ENCODE results near the gene PLTP.

PLTP gene

GRCh38 chr20:45867819-45868176 lies 44.2 kb downstream of the PLTP start:
- DNase-seq, result no peak

GRCh38 chr20:45867136-45867818 lies 44.7 kb downstream of the PLTP start:
- DNase-seq, result no peak

- DNase-seq, result no peak
Observed at GRCh38 chr20:45866454-45866853, 45.5 kb downstream of the PLTP start.

- no peak for DNase-seq
Observed at GRCh38 chr20:45863543-45864470, 48.1 kb downstream of the PLTP start.

GRCh38 chr20:45861221-45862075 lies 50.5 kb downstream of the PLTP start:
- no peak for DNase-seq

- DNase-seq, result no peak
Observed at GRCh38 chr20:45860560-45861220, 51.3 kb downstream of the PLTP start.

GRCh38 chr20:45859916-45860315 lies 52.0 kb downstream of the PLTP start:
- DNase-seq, result no peak

GRCh38 chr20:45857882-45858216 lies 54.1 kb downstream of the PLTP start:
- no peak for DNase-seq

- peak; percentile 91 for DNase-seq
Observed at GRCh38 chr20:45857114-45857881, 54.7 kb downstream of the PLTP start, which contains the start of the genes ACOT8 and ZSWIM3. Gene ACOT8, minus strand, starts transcription at chr20:45857392. Its CDS starts 77 bp downstream, at chr20:45857315. Gene ZSWIM3, plus strand, starts transcription at chr20:45857614. Its CDS starts 212 bp downstream, at chr20:45857826.

GRCh38 chr20:45853484-45853883 lies 58.5 kb downstream of the PLTP start:
- DNase-seq, result no peak

- DNase-seq, result no peak
Observed at GRCh38 chr20:45852326-45852725, 59.6 kb downstream of the PLTP start.

- no peak for DNase-seq
Observed at GRCh38 chr20:45851501-45851900, 60.5 kb downstream of the PLTP start.

GRCh38 chr20:45850926-45851325 lies 61.0 kb downstream of the PLTP start:
- DNase-seq, result no peak

GRCh38 chr20:45850238-45850637 lies 61.7 kb downstream of the PLTP start:
- no peak for DNase-seq

GRCh38 chr20:45848969-45849582 lies 62.9 kb downstream of the PLTP start:
- DNase-seq, result no peak
